Fibroblast of gingiva (primary cell): ENCODE measurements around the gene C2orf81.
A peak's percentile ranks its signal among the peaks of the same experiment; 100 is the strongest.
"Not testable (repeated sequence)": the region's sequence is repeated elsewhere in the genome, so short reads cannot be mapped to it uniquely, and the experiment has no call there.

Experiments used
- DNase-seq: peaks from one replicate; pipeline ENCODE4 v3.0.0-alpha.2; 2011; ENCODE audit warnings: low read depth

The C2orf81 gene

DNA sequence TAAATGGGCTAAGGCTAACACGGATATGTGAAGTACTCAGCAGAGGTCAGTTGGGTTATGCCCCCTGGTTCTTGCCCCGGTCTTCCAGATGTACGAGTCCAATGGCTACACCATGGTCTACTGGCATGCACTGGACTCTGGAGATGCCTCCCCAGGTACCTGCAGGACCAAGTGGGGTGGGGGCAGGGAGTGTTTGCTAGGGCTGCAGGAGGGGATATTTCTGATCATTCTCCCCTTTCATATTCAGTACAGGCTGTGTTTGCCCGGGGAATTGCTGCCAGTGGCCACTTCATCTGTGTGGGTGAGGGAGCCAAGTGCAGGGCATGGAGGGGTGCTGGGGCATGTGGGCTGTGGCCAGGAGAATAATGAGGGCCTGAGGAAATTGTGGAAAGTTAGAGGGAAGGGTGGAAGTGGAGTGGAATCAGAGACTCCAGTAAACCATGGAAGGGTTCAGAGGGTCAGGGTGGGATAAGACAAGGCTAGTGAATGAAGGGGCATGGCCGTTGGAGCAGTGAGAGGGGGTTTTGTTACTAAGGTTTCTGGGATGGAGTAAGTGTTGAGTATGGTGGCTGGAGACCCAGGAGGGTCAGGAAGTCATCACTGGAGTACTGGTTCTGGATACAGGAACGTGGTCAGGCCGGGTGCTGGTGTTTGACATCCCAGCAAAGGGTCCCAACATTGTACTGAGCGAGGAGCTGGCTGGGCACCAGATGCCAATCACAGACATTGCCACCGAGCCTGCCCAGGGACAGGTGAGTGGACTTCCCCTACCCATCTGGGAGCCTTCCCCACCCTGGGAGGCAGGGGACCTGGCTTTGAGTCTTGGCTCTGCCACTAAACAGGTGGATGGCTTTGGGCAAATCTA, 2.0 kb upstream of the C2orf81 start:
- DNase-seq, result no peak

GRCh38 chr2:74420443-74421103, 846 bp downstream of the C2orf81 start:
- not testable (repeated sequence) for DNase-seq

- DNase-seq, result no peak
Observed at GRCh38 chr2:74420006-74420405, 1.4 kb downstream of the C2orf81 start.

DNA sequence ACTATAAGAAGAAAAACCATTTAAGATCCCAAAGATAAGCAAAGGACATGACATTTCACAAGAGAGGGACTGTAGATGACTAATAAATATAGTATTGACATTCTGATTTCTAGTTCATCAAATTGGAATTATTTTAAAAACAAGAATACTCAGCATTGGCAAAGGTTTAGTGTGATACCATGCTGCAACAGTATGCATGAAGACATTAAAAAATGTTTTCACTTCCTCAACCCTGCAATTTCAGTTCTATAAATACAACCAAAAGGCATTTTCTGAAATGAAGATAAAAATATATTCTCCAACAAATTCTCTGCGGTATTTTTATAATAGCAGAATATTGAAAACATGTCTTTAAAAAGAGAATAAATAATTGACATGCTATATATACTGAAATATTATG, 2.1 kb downstream of the C2orf81 start:
- no peak for DNase-seq

GRCh38 chr2:74418312-74418711, 3.1 kb downstream of the C2orf81 start:
- DNase-seq, result no peak

GRCh38 chr2:74417763-74418162, 3.7 kb downstream of the C2orf81 start:
- DNase-seq, result no peak

DNA sequence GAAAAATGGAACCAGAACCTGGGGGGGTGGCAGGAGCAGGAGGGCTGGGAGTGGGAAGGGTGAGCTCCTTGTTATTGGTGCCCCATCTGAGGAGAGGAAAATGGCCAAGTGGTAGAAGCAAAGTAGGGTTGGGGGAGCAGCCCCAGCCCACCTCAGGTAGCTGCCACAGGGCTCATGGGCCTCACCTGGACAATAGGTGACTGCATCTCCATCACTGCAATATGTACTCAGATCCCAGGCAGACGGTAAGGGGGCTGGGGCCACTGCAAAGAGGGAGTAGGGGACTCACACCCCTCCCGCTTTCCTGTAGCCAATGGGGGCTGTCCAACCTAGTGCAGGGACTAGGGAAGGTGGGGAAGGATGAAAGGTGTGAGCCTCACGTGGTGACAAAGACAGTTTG, 4.2 kb downstream of the C2orf81 start:
- no peak for DNase-seq

DNA sequence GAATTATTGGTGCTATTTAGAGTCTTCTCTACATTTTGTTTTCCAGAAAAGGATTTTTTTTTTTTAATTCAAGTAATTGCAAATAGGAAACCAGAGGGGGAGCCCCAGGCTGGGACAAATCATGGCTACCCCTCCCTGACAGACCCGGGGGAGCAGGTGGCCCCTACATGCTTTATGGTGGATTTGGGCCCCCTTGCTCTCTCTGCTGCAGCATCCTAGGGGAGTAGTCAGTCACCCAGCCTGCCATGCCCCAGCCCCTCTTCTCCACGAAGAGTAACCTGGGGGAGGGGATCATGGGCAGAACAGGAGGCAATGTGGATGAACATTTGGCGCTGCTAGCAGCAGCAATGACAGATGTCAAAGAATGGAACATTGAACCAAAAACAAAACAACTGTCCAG, 4.6 kb downstream of the C2orf81 start:
- DNase-seq, result no peak

- DNase-seq, result no peak
Observed at GRCh38 chr2:74415762-74416395, 5.5 kb downstream of the C2orf81 start.

DNA sequence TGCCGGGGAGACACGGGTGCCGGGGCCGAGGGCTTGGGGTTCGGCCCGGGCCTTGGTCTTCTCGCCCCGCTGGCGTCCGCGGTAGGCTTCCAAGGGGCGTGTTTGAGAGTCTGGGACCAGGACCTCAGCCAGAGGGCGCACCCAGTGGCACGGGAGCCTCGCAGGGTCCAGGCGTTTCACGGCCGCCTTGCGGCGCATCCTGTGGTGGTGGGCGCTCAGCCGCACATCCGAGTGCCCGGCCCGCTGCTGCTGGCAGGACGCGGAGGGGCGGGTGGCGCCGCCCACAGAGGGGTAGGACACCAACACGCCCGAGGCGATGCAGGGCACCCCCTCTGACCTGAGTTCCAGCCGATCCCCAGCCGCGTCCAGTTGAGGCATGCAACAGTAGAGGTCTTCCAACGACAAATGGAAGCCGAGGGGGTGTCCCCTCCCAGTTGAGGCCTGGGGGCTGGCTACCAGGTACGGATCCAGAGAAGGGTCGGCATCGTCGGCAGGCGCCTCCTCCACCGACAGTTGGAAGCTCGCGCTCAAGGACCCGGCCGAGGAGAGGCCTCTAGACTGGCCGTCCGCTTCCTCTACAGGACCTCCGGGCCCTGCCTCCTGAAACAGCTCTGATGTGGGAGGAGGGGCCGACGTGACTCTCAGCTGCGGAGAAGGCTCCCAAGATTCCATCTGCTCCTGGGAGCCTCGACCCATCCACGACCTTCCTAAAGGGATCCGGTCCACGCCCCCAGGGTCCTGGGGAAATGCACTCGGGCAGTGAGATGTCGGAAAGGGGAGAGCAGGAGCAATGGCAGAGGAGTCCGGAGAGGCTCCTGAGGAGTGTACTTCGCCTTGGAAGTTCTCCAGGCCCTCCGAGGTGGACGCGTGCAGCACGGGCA, 6.3 kb downstream of the C2orf81 start:
- DNase-seq, result peak; percentile 20

DNA sequence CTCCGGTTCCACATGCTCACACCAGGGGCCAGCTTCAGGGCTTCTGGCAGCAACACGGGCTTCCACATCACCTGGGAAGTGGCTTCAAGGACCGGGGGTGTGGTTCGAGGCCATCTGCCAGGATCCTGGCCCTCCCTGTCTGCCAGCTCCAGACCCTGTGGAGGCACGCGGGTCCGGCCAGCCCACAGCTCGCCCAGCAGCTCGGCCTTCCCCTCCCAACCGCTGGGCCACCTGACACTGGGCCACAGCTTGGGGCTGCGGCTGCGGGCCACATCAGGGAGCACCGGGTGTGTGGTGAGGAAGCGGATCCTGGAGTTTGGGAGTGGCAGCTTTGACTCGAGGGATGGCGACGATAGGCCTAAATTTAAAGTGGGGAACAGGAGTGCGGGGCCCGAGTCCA, 7.0 kb downstream of the C2orf81 start:
- DNase-seq, result no peak

- DNase-seq, result no peak
Observed at GRCh38 chr2:74413001-74413698, 8.3 kb downstream of the C2orf81 start.

DNA sequence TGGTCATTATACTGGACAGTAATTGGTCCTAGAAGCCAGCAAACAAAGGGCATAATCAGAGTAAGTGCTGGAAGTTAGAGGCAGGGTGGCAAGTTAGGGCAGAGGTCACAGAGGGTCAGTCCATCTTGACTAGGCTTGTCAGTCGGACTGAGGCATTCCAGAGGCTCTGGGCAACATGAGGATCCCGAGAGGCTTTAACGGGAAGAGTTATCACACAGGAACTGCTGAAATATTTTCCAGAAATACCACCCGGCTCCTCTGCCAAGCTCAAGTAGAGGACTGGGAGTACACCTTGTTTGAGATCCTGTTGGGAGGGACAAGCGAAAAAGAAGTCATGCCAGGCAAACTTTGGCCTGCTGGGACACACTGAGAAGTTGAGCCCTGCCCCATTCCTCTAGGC, 13.7 kb downstream of the C2orf81 start:
- no peak for DNase-seq

GRCh38 chr2:74406035-74406434, 15.4 kb downstream of the C2orf81 start:
- no peak for DNase-seq

DNA sequence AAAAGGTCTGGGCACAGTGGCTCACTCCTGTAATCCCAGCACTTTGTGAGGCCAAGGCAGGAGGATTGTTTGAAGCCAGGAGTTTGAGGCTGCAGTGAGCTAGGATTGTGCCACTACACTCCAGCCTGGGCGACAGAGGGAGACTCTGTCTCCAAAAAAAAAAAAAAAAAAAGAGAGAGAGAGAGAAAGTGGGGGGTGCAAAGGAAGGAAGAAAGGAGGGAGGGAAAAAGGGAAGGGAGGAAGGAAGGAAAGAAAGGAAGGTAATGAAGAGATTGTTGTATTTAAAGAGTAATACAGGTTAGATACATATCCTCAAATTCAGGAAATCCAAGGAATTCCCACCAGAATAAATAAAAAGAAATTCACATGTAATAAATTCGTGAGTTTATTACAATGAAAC, 19.5 kb downstream of the C2orf81 start:
- no peak for DNase-seq

DNA sequence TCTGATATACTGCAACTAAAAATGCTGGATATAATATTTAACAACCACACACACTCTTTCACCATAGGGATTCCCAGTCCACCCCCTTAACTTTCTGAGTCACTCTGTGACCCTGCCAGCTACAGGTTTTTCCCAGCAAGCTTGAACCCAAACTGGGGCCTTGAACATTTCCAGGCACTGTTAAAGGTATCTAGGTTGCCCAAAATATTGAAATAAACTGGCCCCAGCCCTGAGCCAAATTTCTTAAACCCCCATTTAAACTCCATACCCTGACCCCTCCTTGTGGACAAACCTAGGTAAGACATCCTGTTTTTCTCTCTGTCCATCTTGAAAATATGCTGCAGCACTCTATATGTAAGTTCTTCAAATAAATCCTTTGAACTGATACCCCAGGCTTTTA, 21.6 kb downstream of the C2orf81 start:
- DNase-seq, result no peak

DNA sequence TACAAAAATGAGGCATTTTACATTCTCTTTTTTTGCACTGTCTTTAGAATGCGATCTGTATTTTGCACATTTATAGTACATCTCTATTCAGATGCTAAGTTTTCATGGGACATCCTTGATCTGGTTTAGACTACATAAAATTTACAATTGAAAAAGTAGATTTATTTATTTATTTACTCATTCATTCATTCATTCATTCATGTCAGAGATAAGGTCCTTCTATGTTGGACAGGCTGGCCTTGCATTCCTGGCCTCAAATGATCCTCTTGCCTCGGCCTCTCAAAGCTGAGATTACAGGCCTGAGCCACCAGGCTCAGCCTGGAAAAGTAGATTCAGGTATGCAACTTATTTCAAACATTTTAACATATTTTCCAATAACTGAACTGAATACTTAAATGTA, 25.3 kb downstream of the C2orf81 start:
- no peak for DNase-seq

DNA sequence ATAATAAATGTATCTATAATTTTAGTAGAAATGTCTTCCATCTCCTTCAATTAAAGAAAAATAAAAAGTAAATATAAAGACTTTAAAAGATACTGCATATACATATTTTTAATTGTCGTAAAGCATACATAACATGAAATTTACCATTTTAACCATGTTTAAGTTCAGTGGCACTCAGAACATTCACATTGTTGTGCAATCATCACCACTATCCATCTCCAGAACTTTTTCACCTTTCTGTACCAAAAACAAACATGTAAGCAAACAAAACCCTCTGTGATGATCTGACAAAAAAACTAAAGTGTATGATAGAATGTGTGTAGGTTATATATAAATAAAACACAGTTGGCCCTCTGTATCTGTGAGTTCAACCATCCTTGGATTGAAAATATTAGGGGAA, 27.9 kb downstream of the C2orf81 start:
- DNase-seq, result no peak

GRCh38 chr2:74392449-74392743, 29.0 kb downstream of the C2orf81 start:
- DNase-seq, result no peak

- peak; percentile 77 for DNase-seq
Observed at GRCh38 chr2:74391580-74392448, 29.6 kb downstream of the C2orf81 start.

DNA sequence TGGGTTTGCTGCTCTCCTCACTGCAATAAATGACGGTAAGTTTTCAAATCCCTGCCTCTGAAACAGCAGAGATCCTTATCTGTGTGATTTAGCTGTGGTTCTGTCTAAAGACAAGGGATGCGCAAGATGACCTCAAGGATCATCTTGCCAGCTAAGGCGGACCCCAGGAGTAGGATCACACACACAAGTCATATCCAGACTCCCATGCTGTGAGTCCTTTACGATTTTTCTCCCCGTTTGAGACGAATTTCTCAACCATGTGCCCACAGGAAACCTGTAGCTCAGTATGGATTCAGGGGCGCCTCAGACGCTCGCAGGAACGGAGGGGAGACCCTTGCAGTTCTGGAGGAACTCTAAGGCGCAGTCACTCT, 30.2 kb downstream of the C2orf81 start:
- DNase-seq, result no peak
